HEK293 (cell line): Measurements from ENCODE around the gene PTPRG.

Experiments
- CTCF ChIA-PET: fragments of 350-600 bp; formaldehyde crosslinking; extraction: SDS; loops from one replicate; lab custom pipeline; 2021; ENCODE audit warnings: antibody characterized with exemption; lab: Yijun Ruan, JAX
- POLR2A ChIA-PET: fragments of 300-600 bp; formaldehyde crosslinking; extraction: SDS; loops from one replicate; lab custom pipeline; 2020; ENCODE audit warnings: antibody characterized with exemption, inconsistent platforms; lab: Yijun Ruan, JAX
- H3K27ac ChIP-seq: fragments of 200-500 bp; sonication (Bioruptor generic); 2 replicates; pipeline ENCODE4 v1.5.1; 2014; ENCODE audit warnings: low read depth, low read length, control low read depth, inconsistent platforms; ENCODE audit errors: extremely low read depth
- H3K36me3 ChIP-seq, 2 experiments: fragments of 200-500 bp in 1 of 2; sonication (Bioruptor generic) in 1 of 2; 1 replicate in 1 of 2; 2 replicates in 1 of 2; pipeline ENCODE4 v1.5.1; 2014 to 2017; ENCODE audit warnings: inconsistent platforms in 2 of 2, low read length in 2 of 2; ENCODE audit not compliant: control insufficient read depth in 2 of 2, insufficient read depth in 1 of 2
- H3K4me1 ChIP-seq: fragments of 200-500 bp; sonication (Bioruptor generic); 2 replicates; pipeline ENCODE4 v1.5.1; 2014; ENCODE audit warnings: mild to moderate bottlenecking, low read length, inconsistent platforms; ENCODE audit not compliant: control insufficient read depth, insufficient read depth
- H3K4me3 ChIP-seq: 2 replicates; pipeline ENCODE4 v1.5.1; 2011; ENCODE audit warnings: low read depth, mild to moderate bottlenecking, control low read depth, low read length, moderate library complexity
- H3K9me3 ChIP-seq: fragments of 200-500 bp; sonication (Bioruptor generic); 2 replicates; pipeline ENCODE4 v1.5.1; 2014; ENCODE audit warnings: low read depth, low read length, inconsistent platforms; ENCODE audit not compliant: control insufficient read depth, insufficient read depth
- SP7 ChIP-seq: fragments of 450-650 bp; formaldehyde crosslinking; IDR thresholded peaks from 2 replicates; pipeline ENCODE4 v1.5.1; 2016; ENCODE audit warnings: missing biosample characterization, missing genetic modification characterization
- ZBTB17 ChIP-seq: fragments of 450-650 bp; formaldehyde crosslinking; IDR thresholded peaks from 2 replicates; pipeline ENCODE4 v1.5.1; 2016; ENCODE audit warnings: missing biosample characterization, missing genetic modification characterization
- ZBTB7A ChIP-seq: fragments of 450-650 bp; formaldehyde crosslinking; IDR thresholded peaks from 2 replicates; pipeline ENCODE4 v1.5.1; 2016; ENCODE audit warnings: low read depth, missing biosample characterization, missing genetic modification characterization
- ZNF121 ChIP-seq: fragments of 450-650 bp; formaldehyde crosslinking; IDR thresholded peaks from 2 replicates; pipeline ENCODE4 v1.5.1; 2016; ENCODE audit warnings: missing biosample characterization, missing genetic modification characterization
- ZNF138 ChIP-seq: fragments of 450-650 bp; formaldehyde crosslinking; IDR thresholded peaks from 2 replicates; pipeline ENCODE4 v1.5.1; 2016; ENCODE audit warnings: missing biosample characterization, missing genetic modification characterization, borderline replicate concordance
- ZNF184 ChIP-seq: fragments of 450-650 bp; IDR thresholded peaks from 2 replicates; pipeline ENCODE4 v1.5.1; 2018; ENCODE audit warnings: missing biosample characterization, mild to moderate bottlenecking, missing genetic modification characterization
- ZNF214 ChIP-seq: fragments of 450-650 bp; formaldehyde crosslinking; IDR thresholded peaks from 2 replicates; pipeline ENCODE4 v1.5.1; 2017; ENCODE audit warnings: missing biosample characterization, mild to moderate bottlenecking, missing genetic modification characterization, borderline replicate concordance
- ZNF600 ChIP-seq: fragments of 450-650 bp; formaldehyde crosslinking; IDR thresholded peaks from 2 replicates; pipeline ENCODE4 v1.5.1; 2016; ENCODE audit warnings: missing biosample characterization, missing genetic modification characterization
- ZNF677 ChIP-seq: fragments of 450-650 bp; IDR thresholded peaks from 2 replicates; pipeline ENCODE4 v1.5.0; 2018; ENCODE audit warnings: missing biosample characterization, mild to moderate bottlenecking, missing genetic modification characterization, moderate library complexity
- ZNF704 ChIP-seq: fragments of 450-650 bp; formaldehyde crosslinking; IDR thresholded peaks from 2 replicates; pipeline ENCODE4 v1.5.1; 2016; ENCODE audit warnings: missing biosample characterization, missing genetic modification characterization
- ZNF791 ChIP-seq: fragments of 450-650 bp; formaldehyde crosslinking; IDR thresholded peaks from 2 replicates; pipeline ENCODE4 v1.5.1; 2016; ENCODE audit warnings: missing biosample characterization, missing genetic modification characterization
- TF ChIP-seq, protein P1 (sequence below): fragments of 450-650 bp; formaldehyde crosslinking; IDR thresholded peaks from 2 replicates; pipeline ENCODE4 v1.5.1; 2016; ENCODE audit warnings: missing biosample characterization, missing genetic modification characterization
- TF ChIP-seq, protein P2 (sequence below): fragments of 450-650 bp; formaldehyde crosslinking; IDR thresholded peaks from 2 replicates; pipeline ENCODE4 v1.5.1; 2016; ENCODE audit warnings: missing biosample characterization, missing genetic modification characterization

Gene PTPRG

DNA sequence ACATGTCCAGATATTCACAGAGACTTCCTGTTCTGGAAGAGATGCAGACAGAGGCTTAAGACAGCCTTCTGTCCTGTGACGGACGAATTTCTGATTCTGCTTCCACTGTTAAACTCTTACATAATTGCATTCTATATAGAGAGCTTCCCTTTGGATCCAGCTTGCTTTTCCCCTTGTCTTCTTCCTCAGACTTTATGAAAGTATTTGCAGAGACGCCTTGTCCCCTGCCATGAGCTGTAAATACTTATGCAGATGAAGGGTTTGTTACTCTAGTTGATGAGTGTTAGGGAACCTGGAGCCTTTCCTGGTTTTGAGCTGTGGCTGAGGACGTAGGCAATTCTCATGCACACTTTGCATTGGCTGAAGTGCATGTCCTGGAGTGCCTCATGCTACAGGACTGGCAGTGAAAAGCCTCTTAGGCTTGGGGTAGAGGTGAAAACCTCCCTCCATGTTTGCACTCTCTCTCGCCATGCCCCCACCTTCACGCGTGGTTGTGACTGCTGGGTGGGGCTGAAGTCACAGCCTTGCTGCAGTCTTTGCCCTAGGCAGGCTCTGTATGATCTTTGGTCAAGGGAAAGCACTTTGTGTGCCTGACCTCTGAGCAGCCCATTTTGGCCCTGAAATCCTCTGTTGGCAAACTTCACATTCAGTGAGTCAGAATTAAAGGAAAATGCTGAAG, 286.6 kb downstream of the PTPRG start:
- Histone ChIP-seq H3K4me3 (no peak overlapping the region), H3K36me3 (no peaks in the 10 kb centered on the region), H3K27ac (no peak overlapping the region), H3K4me1 (no peaks in the 10 kb centered on the region), H3K9me3 (no peaks in the 10 kb centered on the region)
- TF ChIP-seq SP7 (tag by site-specific recombination) (no peak), ZNF704 (tag by site-specific recombination) (no peak), ZNF214 (no peak), ZNF791 (tag by site-specific recombination) (no peak), ZNF600 (tag by site-specific recombination) (0 out of 2 replicates have a peak, but pooled peaks have one; percentile 23)
- POLR2A ChIA-PET = no interaction called here
- CTCF ChIA-PET = interaction anchor here (0.6 kb wide), 1 partner anchor 10 kb away, joined by 3 read pairs; no protein-coding TSS in a partner anchor

DNA sequence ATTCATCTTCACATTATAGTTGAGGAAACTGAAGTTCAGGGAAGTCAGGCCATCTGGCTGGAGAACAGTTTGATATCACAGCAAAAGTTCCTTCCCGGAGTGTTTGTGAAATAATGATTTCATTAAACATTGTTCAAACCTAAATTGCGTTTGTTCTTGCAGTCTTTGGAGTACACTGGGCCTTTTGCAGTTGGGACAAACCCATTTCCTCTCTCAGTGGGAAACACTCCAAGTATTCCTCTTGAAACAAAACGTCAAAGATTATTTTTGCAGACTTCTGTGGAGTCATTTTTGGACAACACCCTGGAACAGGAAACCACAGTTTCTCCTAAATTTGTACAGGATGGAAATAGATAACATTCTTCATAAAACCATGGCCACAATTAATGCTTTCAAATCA, 287.5 kb downstream of the PTPRG start:
- no peaks in the 10 kb centered on the region for H3K9me3 ChIP-seq
- TF ChIP-seq, protein P1, sequence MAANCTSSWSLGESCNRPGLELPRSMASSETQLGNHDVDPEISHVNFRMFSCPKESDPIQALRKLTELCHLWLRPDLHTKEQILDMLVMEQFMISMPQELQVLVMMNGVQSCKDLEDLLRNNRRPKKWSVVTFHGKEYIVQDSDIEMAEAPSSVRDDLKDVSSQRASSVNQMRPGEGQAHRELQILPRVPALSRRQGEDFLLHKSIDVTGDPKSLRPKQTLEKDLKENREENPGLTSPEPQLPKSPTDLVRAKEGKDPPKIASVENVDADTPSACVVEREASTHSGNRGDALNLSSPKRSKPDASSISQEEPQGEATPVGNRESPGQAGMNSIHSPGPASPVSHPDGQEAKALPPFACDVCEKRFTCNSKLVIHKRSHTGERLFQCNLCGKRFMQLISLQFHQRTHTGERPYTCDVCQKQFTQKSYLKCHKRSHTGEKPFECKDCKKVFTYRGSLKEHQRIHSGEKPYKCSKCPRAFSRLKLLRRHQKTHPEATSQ = no peak
- TF ChIP-seq ZNF121 (tag by site-specific recombination) (no peak), ZNF677 (tag by site-specific recombination) (no peak), ZBTB7A (tag by site-specific recombination) (no peak)
- H3K27ac ChIP-seq = no peak overlapping the region
- no peaks in the 10 kb centered on the region for H3K4me1 ChIP-seq
- POLR2A ChIA-PET = no interaction called here
- CTCF ChIA-PET = no interaction called here
- H3K36me3 ChIP-seq = no peaks in the 10 kb centered on the region
- no peak overlapping the region for H3K4me3 ChIP-seq

DNA sequence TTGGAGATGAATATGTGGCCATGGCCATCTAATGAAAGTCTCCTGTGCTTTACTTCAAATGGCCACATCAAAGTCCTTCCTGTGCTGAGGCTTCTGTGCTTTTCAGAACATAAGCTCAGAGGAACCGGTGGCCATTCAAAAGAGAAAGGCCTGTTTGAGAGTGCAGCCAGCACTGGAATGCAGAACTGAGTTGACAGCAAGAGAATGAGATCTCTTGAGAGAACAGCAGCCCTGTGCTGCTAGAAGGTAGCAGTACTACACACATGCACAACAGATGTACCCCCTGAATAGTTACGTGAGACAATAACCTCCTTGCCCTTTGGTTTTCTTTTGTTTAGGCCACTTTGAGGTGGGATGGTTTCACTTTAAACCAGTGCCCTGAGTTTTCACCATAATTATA, 292.5 kb downstream of the PTPRG start:
- H3K4me1 ChIP-seq = no peaks in the 10 kb centered on the region
- TF ChIP-seq, protein P2, sequence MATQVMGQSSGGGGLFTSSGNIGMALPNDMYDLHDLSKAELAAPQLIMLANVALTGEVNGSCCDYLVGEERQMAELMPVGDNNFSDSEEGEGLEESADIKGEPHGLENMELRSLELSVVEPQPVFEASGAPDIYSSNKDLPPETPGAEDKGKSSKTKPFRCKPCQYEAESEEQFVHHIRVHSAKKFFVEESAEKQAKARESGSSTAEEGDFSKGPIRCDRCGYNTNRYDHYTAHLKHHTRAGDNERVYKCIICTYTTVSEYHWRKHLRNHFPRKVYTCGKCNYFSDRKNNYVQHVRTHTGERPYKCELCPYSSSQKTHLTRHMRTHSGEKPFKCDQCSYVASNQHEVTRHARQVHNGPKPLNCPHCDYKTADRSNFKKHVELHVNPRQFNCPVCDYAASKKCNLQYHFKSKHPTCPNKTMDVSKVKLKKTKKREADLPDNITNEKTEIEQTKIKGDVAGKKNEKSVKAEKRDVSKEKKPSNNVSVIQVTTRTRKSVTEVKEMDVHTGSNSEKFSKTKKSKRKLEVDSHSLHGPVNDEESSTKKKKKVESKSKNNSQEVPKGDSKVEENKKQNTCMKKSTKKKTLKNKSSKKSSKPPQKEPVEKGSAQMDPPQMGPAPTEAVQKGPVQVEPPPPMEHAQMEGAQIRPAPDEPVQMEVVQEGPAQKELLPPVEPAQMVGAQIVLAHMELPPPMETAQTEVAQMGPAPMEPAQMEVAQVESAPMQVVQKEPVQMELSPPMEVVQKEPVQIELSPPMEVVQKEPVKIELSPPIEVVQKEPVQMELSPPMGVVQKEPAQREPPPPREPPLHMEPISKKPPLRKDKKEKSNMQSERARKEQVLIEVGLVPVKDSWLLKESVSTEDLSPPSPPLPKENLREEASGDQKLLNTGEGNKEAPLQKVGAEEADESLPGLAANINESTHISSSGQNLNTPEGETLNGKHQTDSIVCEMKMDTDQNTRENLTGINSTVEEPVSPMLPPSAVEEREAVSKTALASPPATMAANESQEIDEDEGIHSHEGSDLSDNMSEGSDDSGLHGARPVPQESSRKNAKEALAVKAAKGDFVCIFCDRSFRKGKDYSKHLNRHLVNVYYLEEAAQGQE (tag by site-specific recombination) = no peak
- no peak overlapping the region for H3K4me3 ChIP-seq
- ChIA-PET CTCF (interaction anchor here (0.6 to 1.1 kb wide), 2 partner anchors 28 to 67 kb away, joined by 3 read pairs; no protein-coding TSS in a partner anchor), POLR2A (no interaction called here)
- no peaks in the 10 kb centered on the region for H3K9me3 ChIP-seq
- H3K27ac ChIP-seq = no peak overlapping the region
- H3K36me3 ChIP-seq = no peaks in the 10 kb centered on the region

DNA sequence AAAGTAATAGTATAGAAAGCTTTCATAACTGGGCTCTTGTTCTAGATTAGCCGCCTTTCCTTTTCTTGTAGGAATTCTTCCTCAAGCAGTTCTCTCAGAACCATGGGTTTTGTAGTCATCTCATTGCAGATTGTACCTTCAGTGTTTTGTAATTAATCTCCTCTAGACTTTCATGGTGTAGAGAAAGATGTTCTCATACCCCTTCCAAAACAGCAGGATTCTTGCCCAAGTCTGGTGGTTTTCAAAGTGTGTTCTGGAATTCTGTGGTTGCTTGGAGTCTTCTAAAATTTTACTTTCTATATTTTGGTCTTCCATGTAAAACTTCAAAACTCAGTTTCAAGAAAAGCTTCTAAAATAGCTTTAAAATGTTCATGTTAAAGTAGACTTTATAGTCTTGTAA, 293.8 kb downstream of the PTPRG start:
- ChIA-PET CTCF (interaction anchor here (0.8 kb wide), 1 partner anchor 189 kb away, joined by 7 read pairs; no protein-coding TSS in a partner anchor), POLR2A (interaction anchor here (0.7 kb wide), 1 partner anchor 24 kb away, joined by 6 read pairs; no protein-coding TSS in a partner anchor)
- no peak overlapping the region for H3K4me3 ChIP-seq
- TF ChIP-seq ZNF138 = no peak
- no peak for TF ChIP-seq ZBTB17 (tag by site-specific recombination)
- no peak for TF ChIP-seq ZNF184 (tag by site-specific recombination)
- no peaks in the 10 kb centered on the region for H3K36me3 ChIP-seq
- H3K4me1 ChIP-seq = no peaks in the 10 kb centered on the region
- H3K27ac ChIP-seq = no peak overlapping the region
- H3K9me3 ChIP-seq = no peaks in the 10 kb centered on the region
